GM12864 (cell line): ENCODE data around the gene DUSP9.

Source experiments
- DNase-seq: peaks from one replicate; pipeline ENCODE4 v3.0.0-alpha.2; 2011; ENCODE audit warnings: low read depth
- H3K4me3 ChIP-seq: 2 replicates; pipeline ENCODE4 v1.5.1; 2011; ENCODE audit warnings: mild to moderate bottlenecking, low read depth, low read length, control low read depth
- CTCF ChIP-seq: IDR thresholded peaks from 2 replicates; pipeline ENCODE4 v1.5.1; 2011; ENCODE audit warnings: low read depth, mild to moderate bottlenecking, moderate library complexity, low read length, control low read depth, inconsistent platforms; ENCODE audit errors: missing control alignments

Gene DUSP9

GRCh38 chrX:153646620-153647373, at the start of gene DUSP9:
Gene DUSP9, plus strand, starts transcription at chrX:153647203. Its CDS starts 751 bp downstream, at chrX:153647954.
- no peak for DNase-seq
- H3K4me3 ChIP-seq, result no peak within 1 kb of the TSS

GRCh38 chrX:153598541-153599191, 48.3 kb upstream of the DUSP9 start, which contains the start of gene CCNQ:
Gene CCNQ, minus strand, starts transcription at chrX:153599139. Its CDS starts 66 bp downstream, at chrX:153599073.
- no peak for DNase-seq
- no peak for TF ChIP-seq CTCF
- peak within 1 kb of the TSS; percentile 84 for H3K4me3 ChIP-seq

More at GRCh38 chrX:153646620-153647373, at the start of gene DUSP9:
- TF ChIP-seq CTCF, result no peak

- TF ChIP-seq CTCF, result no peak
- H3K4me3 ChIP-seq, result peak overlapping the region; percentile 61
- peak; percentile 45 for DNase-seq
These were observed 47.6 kb upstream of the DUSP9 start for GRCh38 chrX:153599192-153600031.

- TF ChIP-seq CTCF, result no peak
- no peak for DNase-seq
- peak overlapping the region; percentile 61 for H3K4me3 ChIP-seq
These were observed 47.0 kb upstream of the DUSP9 start for GRCh38 chrX:153600032-153600373.

- no peak for DNase-seq
- no peak for TF ChIP-seq CTCF
- H3K4me3 ChIP-seq, result no peak overlapping the region
These were observed 46.1 kb upstream of the DUSP9 start for GRCh38 chrX:153600921-153601320.

- no peak for TF ChIP-seq CTCF
- DNase-seq, result no peak
- H3K4me3 ChIP-seq, result no peak overlapping the region
These were observed 45.4 kb upstream of the DUSP9 start for GRCh38 chrX:153601511-153602110.
